Stimulated activated CD8-positive, alpha-beta memory T cell treated with anti-CD3 and anti-CD28 coated beads, Interleukin-15, amount 100 ng/mL, for 24 hours (primary cell): Measurements from ENCODE around the gene NGEF.

Experiments
- DNase-seq: peaks from one replicate; pipeline ENCODE4 v3.0.0-alpha.2; 2020; ENCODE audit warnings: low read depth

Gene NGEF

GRCh38 chr2:232884001-232884421 lies 129.0 kb downstream of the NGEF start:
- DNase-seq, result no peak

GRCh38 chr2:232883116-232883721 lies 129.8 kb downstream of the NGEF start:
- no peak for DNase-seq

GRCh38 chr2:232882505-232883115 lies 130.4 kb downstream of the NGEF start:
- DNase-seq, result no peak

- no peak for DNase-seq
Measured at GRCh38 chr2:232882085-232882484, 131.0 kb downstream of the NGEF start.

GRCh38 chr2:232880764-232881351 lies 132.2 kb downstream of the NGEF start:
- DNase-seq, result no peak

DNA sequence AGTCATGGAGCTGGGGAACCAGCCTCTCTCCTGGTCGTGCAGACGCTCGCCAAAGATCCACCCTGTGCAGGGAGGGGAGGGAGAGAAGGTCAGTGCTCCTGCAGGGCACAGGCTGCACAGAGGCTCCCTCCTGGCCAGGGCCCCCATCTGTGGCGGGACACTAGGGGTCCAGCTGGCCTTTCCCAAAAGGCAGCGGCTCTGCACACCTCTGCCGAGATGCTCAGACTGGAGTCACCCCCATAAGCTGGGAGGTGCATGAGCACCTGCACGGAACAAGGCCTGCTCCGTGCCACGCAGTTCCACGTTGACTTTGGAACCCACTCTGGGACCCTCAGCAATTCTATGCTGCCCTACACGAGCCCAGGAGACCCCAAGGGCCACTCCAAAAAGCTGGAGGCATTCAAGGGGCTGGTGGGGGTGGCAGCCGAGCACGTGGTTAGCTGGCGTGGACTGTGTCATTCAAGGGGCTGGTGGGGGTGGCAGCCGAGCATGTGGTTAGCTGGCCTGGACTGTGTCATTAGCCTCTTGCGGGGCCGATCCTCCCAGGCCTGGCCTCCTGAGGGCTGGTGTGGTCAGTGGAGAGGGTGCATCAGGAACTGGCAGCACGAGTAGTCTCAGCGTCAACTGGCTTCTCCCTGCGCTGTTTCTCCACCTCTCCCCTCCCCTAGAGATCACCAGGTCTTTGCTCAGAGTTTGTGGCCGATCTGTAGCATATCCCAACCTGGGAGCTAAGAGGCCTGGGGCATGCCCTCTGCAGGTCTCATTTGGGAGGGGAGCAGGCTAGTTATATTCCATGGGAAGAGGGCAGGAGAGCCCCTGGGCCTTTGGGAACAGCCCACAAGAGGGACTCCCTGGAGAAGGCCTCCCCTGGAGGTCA lies 133.2 kb downstream of the NGEF start:
- no peak for DNase-seq

DNA sequence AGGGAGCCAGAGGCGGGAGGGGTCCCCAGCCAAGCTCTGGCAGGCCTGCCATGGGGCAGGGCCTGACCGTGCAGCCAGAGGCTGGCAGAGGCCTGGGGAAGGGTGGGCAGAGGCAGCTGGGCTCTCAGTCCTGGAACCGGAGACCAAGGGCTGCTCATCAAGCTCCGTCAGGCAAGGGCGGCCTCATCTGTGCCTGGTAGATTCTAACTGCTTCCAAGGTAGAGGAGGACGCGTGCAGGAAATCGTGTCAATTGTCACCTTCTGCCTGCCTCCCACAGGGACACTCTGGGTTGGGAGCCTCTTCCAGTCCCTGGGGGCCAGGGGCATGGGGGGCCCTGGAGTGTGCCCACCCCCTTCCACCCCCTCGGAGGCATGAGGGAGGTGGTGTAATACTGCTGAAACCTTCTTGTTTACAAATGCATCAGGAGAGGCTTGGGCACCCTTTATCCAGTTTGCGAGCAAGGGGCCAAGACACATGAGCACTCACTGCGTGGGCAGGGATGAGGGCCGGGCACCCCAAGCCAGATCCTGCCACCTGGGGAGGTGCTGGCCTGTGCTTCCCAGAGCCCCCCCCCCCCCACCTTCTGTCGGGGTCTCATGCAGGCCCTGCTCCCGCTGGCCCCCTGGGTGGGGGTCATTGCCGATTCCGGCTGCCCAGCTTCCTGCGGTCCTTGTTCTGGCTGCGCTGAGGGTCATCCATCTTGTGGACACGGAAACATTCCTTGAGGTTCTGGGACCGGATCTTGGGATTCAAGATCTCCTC lies 134.0 kb downstream of the NGEF start:
- DNase-seq, result no peak

DNA sequence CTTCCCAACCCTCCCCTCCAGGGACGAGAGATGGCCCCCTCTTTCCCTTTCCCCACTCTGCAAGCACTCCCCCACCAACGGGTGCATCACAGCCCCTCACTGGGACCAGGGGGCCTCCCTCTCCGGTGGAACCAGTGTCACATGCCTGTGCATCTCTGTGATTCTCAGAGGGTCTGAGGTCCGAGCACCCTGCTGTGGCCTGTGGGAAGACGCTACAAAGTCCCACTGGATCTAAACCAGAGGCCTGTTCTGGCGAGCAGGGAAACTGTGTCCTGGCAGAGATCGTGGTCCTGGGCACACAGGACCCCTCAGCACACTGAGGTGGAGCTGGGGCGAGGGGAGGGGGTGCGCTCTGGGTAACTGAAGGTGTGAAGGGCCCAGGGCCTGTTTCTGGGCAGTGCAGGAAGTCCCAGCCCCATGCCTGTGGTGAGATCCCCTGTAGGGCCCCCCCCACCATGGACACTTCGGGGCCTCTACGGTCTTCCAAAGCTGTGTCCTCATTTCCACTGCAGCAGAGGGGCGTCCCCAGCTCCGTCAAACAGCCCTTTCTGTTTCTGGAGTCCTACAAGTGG lies 135.0 kb downstream of the NGEF start:
- no peak for DNase-seq

GRCh38 chr2:232876978-232877441 lies 136.0 kb downstream of the NGEF start:
- no peak for DNase-seq

GRCh38 chr2:232876161-232876977 lies 136.7 kb downstream of the NGEF start:
- DNase-seq, result no peak

DNA sequence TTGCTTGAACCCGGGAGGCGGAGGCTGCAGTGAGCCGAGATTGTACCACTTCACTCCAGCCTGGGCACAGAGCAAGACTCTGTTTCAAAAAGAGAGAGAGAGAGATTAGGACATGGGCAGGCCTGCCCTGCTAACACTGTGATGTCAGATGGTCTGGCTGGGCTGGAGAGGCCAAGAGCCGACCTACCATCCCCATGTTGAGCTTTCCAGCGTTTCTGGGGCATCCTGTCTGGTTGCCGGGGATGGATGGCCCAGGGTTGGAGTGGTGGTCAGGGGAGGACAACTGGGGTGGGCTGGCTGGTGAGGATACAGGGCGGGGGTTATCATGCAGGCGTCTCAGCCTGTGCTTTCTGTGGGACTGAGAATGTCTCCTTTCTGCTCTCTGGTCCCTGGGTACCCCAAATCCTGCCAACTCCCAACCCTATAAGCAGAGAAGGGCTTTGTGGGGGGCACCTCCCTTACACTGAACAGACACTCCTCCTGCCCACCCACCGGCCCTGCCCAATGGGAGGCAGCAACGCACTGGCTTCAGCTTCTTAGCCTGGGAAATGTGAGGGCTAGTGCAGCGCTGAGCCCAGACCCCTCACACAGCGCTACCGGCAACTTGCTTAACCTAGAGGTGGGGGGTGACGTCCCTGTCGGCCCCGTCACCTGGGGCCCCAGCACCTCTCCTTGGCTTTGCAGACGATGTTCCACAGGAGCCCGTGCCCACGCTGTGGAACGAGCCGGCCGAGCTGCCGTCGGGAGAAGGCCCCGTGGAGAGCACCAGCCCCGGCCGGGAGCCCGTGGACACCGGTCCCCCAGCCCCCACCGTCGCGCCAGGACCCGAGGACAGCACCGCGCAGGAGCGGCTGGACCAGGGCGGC lies 137.6 kb downstream of the NGEF start:
- DNase-seq, result no peak

DNA sequence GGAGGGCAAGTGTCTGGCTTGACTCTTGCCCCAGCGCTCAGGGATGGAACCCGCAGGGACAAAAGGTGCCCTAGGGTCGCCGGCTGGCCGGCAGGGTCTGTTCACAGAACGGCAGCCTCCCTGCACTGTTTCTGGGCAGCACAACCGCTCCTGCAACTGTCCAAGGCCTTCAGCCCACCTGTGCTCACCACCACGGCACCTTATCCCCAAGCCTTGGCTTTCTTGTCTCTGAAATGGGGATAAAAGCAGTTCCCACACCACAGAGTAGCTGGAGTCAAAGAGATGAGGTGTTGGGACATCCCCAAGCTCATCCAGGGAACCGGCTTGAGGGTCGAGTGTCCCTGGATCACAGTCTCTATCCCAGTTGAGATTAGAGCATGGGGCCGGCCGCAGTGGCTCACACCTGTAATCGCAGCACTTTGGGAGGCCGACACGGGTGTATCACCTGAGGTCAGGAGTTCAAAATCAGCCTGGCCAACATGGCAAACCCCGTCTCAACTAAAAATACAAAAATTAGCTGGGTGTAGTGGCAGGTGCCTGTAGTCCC lies 138.3 kb downstream of the NGEF start:
- DNase-seq, result no peak

DNA sequence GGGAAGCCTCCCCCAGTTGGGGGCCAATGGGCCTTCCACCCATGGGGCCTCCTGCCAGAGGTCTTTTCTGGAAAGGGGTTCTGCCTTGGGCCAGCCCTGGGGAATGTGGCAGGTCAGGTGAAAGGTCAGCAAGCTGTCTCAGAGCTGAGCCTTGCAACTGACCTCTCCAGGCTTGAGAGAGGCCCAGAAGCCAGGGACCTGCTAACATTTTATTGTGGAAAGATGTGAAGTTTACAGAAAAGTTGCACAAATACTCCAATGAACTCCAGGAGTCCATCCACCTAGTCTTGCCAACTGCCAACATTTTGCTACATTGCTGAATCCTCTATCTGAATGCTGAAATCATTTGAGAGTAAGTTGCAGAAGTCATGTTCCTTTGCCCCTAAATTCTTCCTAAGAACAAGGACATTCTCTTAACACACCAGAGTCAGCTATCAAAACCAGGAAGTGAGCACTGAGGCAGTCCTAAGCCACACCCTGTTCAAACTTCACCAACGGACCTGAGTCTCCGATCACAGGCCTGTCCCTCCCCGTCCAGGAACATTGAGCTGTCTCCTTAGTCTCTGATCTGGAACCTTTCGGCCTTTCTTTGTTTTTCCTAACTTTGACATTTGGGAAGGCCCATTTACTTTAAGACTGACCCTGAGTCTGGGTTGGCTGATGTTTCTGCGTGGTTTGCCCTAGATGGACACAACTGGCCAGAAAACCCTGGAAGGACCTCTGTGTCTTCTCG lies 139.0 kb downstream of the NGEF start:
- DNase-seq, result no peak

DNA sequence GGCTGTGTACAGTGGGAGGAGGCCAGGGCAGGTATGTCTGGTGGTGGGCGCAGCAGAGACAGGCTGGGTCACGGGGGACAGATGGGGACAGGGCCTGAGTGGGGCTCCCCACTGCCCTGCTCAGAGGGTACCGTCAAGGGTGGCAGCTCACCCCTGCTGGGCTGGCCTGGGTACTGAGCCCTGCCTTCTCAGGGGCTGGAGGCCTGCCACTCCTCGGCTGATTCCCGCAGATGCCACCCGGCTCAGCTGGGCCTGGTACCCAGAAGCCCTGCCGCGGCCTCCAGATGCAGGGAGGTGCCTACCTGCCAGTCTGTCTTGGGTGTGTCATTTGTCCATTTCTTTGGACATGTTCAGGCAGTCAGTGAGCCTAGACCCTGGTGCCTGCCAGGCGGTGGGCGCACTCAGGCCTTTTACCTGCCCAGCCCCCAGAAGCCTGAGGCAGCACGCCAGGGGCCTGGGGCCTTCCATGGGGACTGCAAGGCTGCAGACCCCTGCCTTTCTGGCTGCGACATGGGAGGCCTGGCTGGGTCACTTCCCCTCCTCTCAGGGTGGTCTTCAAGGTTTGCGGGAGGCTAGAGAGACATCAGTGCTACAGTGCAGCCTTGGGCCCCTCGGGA lies 139.7 kb downstream of the NGEF start:
- no peak for DNase-seq

GRCh38 chr2:232872826-232873225 lies 140.2 kb downstream of the NGEF start:
- DNase-seq, result no peak

GRCh38 chr2:232871835-232872736 lies 141.0 kb downstream of the NGEF start:
- no peak for DNase-seq

- DNase-seq, result no peak
Measured at GRCh38 chr2:232871418-232871834, 141.6 kb downstream of the NGEF start.
